GM21447 (cell line): ENCODE measurements around the gene FAM200B.
"Not testable (repeated sequence)": the region's sequence is repeated elsewhere in the genome, so short reads cannot be mapped to it uniquely, and the experiment has no call there.

ENCODE experiments used
- ATAC-seq: cut with Tn5 transposase; IDR thresholded peaks from one replicate; pipeline ENCODE4 v1.9.1; 2021; ENCODE audit not compliant: unreplicated experiment

The FAM200B gene

GRCh38 chr4:15733061-15733460 is 51.4 kb downstream of the FAM200B start:
- ATAC-seq, result not testable (repeated sequence)

DNA sequence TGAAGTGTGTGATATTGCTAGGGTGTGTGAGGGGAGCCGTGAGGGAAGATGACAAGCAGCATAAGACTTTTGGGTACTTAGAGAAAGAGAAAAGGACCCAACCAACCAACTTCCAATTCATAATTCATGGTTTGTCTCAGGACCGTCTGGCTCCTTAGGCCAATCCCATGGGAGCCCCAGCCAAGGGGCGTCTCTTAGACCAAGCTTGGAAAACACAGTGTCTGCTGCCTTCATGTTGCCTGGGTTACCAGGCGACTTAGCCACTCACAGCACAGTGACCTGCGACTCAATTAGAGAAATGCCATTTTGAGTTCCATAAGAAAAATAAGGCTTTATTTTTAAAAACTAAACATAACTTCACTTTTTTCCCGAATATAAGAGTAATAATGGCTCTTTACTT is 53.9 kb downstream of the FAM200B start:
- ATAC-seq, result no peak

DNA sequence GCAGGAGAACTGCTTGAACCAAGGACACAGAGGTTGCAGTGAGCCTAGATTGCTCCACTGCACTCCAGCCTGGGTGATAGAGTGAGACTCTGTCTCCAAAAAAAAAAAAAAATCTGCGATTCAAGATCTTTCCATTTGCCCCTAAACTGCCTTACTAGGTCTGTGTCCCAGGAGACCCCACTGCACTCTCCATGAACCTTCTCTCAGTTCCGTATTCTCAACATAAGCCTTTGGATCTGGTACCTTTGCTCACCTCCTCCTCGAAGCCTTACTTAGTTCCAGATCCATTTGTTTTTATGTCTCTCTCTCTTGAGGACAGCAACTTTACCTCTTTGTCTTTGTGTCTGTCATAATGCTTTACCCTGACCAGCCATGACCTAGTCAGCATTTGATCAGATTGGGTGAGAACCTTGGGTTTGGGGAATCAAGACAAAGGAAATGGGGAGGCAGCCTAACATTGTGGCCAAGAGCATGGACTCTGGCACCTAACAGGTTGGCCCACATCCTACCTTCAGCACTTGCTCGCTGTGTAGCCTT is 55.0 kb downstream of the FAM200B start:
- no peak for ATAC-seq

- no peak for ATAC-seq
Observed at GRCh38 chr4:15737255-15737654, 55.6 kb downstream of the FAM200B start.

GRCh38 chr4:15738877-15739276 is 57.2 kb downstream of the FAM200B start:
- no peak for ATAC-seq
